NB4 (cell line): ENCODE measurements around the gene DNAJB14.

Source experiments
- CTCF ChIP-seq: IDR thresholded peaks from one replicate; pipeline ENCODE4 v1.5.1; 2012; ENCODE audit warnings: low read depth, low read length
- MYC ChIP-seq: IDR thresholded peaks from 2 replicates; pipeline ENCODE4 v1.6.1; 2011; ENCODE audit warnings: low read depth, low read length
- POLR2A ChIP-seq: IDR thresholded peaks from 2 replicates; pipeline ENCODE4 v1.6.1; 2011; ENCODE audit warnings: mild to moderate bottlenecking; ENCODE audit not compliant: insufficient read length; ENCODE audit errors: extremely low read depth
- TF ChIP-seq, protein P1 (sequence below): IDR thresholded peaks from 2 replicates; pipeline ENCODE4 v1.6.1; 2011; ENCODE audit warnings: low read depth, low read length

DNA sequence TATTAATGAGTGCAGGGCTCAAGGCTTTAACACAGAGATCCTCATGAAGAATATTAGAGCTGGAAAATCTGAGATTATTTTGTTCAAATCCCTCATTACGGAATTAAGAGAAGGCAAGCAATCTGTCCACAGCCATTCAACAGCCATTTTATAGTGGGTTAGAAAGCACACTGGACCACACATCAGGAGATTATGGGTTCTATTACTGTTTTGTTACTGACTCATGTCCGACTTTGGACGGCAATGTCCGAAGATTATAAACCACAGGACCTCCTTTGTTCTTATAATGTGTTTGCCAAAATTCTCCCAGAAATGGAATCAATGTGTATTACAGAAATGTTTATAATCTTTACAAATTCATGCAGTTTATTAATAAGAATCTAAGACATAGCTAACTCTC is 60.3 kb downstream of the DNAJB14 start:
- TF ChIP-seq, protein P1, sequence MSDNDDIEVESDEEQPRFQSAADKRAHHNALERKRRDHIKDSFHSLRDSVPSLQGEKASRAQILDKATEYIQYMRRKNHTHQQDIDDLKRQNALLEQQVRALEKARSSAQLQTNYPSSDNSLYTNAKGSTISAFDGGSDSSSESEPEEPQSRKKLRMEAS: no peak
- TF ChIP-seq CTCF (no peak), POLR2A (no peak), MYC (no peak)
